Endothelial cell of umbilical vein (primary cell): ENCODE measurements around the gene PRKAR1B. TPM values are rescaled to one million over a fixed set of nuclear protein-coding genes. Genes with fewer than 3 reads are reported as not detected.

ENCODE experiments used
- BruUV-seq: library from RNA; stranded (reverse); fragments of 400-500 nt; replicated peaks from 2 replicates; lab custom pipeline; 2021; lab: Mats Ljungman, UMichigan
- CTCF ChIA-PET: fragments of 300-600, 350-600 bp; sonication (Branson Sonifier 250); formaldehyde crosslinking; loops from one replicate; lab custom pipeline; 2021; ENCODE audit warnings: antibody characterized with exemption, inconsistent platforms; lab: Charles Lee
- POLR2A ChIA-PET: fragments of 300-600, 350-600 bp; sonication (Branson Sonifier 250); formaldehyde crosslinking; loops from one replicate; lab custom pipeline; 2021; ENCODE audit warnings: antibody characterized with exemption, inconsistent platforms; lab: Charles Lee
- DNase-seq: peaks from one replicate; pipeline ENCODE4 v3.0.0-alpha.2; 2011; ENCODE audit warnings: low read depth, low spot score
- FAIRE-seq: peaks from 2 replicates; lab custom pipeline; 2011; peaks lifted over from hg19 to GRCh38; lab: Jason Lieb, UNC
- H2AFZ ChIP-seq: 2 replicates; pipeline ENCODE4 v1.6.0; 2012; ENCODE audit warnings: low read depth, low read length, control low read depth, inconsistent platforms
- H3K27ac ChIP-seq: 2 replicates; pipeline ENCODE4 v1.5.1; 2011; ENCODE audit warnings: low read depth, mild to moderate bottlenecking, control low read depth, low read length, moderate library complexity; ENCODE audit not compliant: insufficient read depth
- H3K27me3 ChIP-seq, 2 experiments: 2 replicates each; pipeline versions ENCODE4 v1.6.0 to v1.6.1; 2011; ENCODE audit warnings: low read length in 2 of 2, mixed read lengths in 1 of 2; ENCODE audit not compliant: control insufficient read depth in 2 of 2, insufficient read depth in 2 of 2
- H3K36me3 ChIP-seq, 2 experiments: 2 replicates in 1 of 2; 3 replicates in 1 of 2; pipeline ENCODE4 v1.5.1; 2011; ENCODE audit warnings: low read length in 2 of 2, mild to moderate bottlenecking in 1 of 2, moderate library complexity in 1 of 2; ENCODE audit not compliant: control insufficient read depth in 2 of 2, insufficient read depth in 2 of 2; ENCODE audit errors: extremely low read depth in 1 of 2
- H3K4me1 ChIP-seq: 3 replicates; pipeline ENCODE4 v1.5.1; 2011; ENCODE audit warnings: mild to moderate bottlenecking, low read length; ENCODE audit not compliant: control insufficient read depth, insufficient read depth; ENCODE audit errors: extremely low read depth
- H3K4me2 ChIP-seq: 2 replicates; pipeline ENCODE4 v1.6.1; 2011; ENCODE audit warnings: low read length, control low read depth, mixed read lengths; ENCODE audit not compliant: insufficient read depth
- H3K4me3 ChIP-seq, 3 experiments: fragments of 200-600 bp in 1 of 3; sonication (generic), shearing (Covaris generic) in 1 of 3; replicated peaks in 1 of 3; 2 replicates each; pipeline ENCODE4 v1.5.1; 2011 to 2016; ENCODE audit warnings: control low read depth in 3 of 3, low read length in 3 of 3, mild to moderate bottlenecking in 2 of 3, inconsistent platforms in 1 of 3, low read depth in 1 of 3, moderate library complexity in 1 of 3; ENCODE audit not compliant: insufficient read depth in 1 of 3
- H3K79me2 ChIP-seq: 2 replicates; pipeline ENCODE4 v1.6.0; 2012; ENCODE audit warnings: low read length, inconsistent platforms; ENCODE audit not compliant: control insufficient read depth, insufficient read depth
- H3K9ac ChIP-seq: replicated peaks from 2 replicates; pipeline ENCODE3; 2011; ENCODE audit warnings: low read length, control low read depth; ENCODE audit not compliant: insufficient read depth; ENCODE audit errors: extremely low read depth
- H3K9me1 ChIP-seq: replicated peaks from 3 replicates; pipeline ENCODE4 v1.6.0; 2011; ENCODE audit warnings: mild to moderate bottlenecking, low read length; ENCODE audit not compliant: control insufficient read depth, insufficient read depth; ENCODE audit errors: extremely low read depth
- H3K9me3 ChIP-seq: replicated peaks from 2 replicates; pipeline ENCODE4 v1.5.1; 2012; ENCODE audit warnings: low read length, inconsistent platforms; ENCODE audit not compliant: control insufficient read depth, insufficient read depth
- H4K20me1 ChIP-seq: replicated peaks from 2 replicates; pipeline ENCODE3; 2011; ENCODE audit warnings: mild to moderate bottlenecking, low read length; ENCODE audit not compliant: control insufficient read depth, insufficient read depth; ENCODE audit errors: extremely low read depth
- CTCF ChIP-seq, 2 donors: IDR thresholded peaks; 1 replicate in 1 of 2; 2 replicates in 1 of 2; pipeline ENCODE4 v1.5.1; 2011; ENCODE audit warnings: low read length in 2 of 2, mild to moderate bottlenecking in 2 of 2, moderate library complexity in 2 of 2, control low read depth in 1 of 2, inconsistent platforms in 1 of 2, low read depth in 1 of 2; ENCODE audit not compliant: insufficient read depth in 1 of 2; ENCODE audit errors: extremely low read depth in 1 of 2
- EZH2 ChIP-seq: IDR thresholded peaks from 2 replicates; pipeline ENCODE4 v1.6.1; 2012; ENCODE audit warnings: borderline replicate concordance, low read depth, mild to moderate bottlenecking, moderate library complexity, low read length, inconsistent platforms; ENCODE audit not compliant: severe bottlenecking
- FOS ChIP-seq: IDR thresholded peaks from 2 replicates; pipeline ENCODE4 v1.6.1; 2011; ENCODE audit warnings: mild to moderate bottlenecking, low read length, moderate library complexity, borderline replicate concordance; ENCODE audit not compliant: insufficient read depth
- GATA2 ChIP-seq: IDR thresholded peaks from 2 replicates; pipeline ENCODE4 v1.7.0; 2011; ENCODE audit warnings: low read depth, mild to moderate bottlenecking, moderate library complexity, mixed read lengths, low read length; ENCODE audit not compliant: insufficient read length, insufficient read depth
- JUN ChIP-seq: IDR thresholded peaks from 2 replicates; pipeline ENCODE4 v1.6.1; 2011; ENCODE audit warnings: borderline replicate concordance, low read depth; ENCODE audit not compliant: insufficient read length, insufficient read depth
- MAX ChIP-seq: IDR thresholded peaks from 2 replicates; pipeline ENCODE4 v1.6.1; 2011; ENCODE audit not compliant: insufficient read depth, insufficient read length
- MYC ChIP-seq: IDR thresholded peaks from one replicate; pipeline ENCODE4 v1.6.1; 2011; ENCODE audit warnings: mild to moderate bottlenecking, low read depth, low read length
- POLR2A ChIP-seq: IDR thresholded peaks from 2 replicates; pipeline ENCODE4 v1.6.1; 2012; ENCODE audit warnings: low read depth, mild to moderate bottlenecking, control low read depth, low read length
- POLR2AphosphoS5 ChIP-seq: IDR thresholded peaks from 2 replicates; pipeline ENCODE4 v1.6.1; 2012; ENCODE audit warnings: low read depth, mild to moderate bottlenecking, control low read depth, low read length, moderate library complexity; ENCODE audit not compliant: insufficient read depth
- dilution Hi-C: fragments of 300-500 bp; cut with MboI; formaldehyde crosslinking; loops from one replicate; pipeline ENCODE4 v1.15.0; 2019; ENCODE audit warnings: low sequenced_read_pairs; ENCODE audit not compliant: extremely low pct_ligation_motif_present
- intact Hi-C: fragments of 100-400 bp; cut with micrococcal nuclease; formaldehyde crosslinking; loops from one replicate; pipeline ENCODE4 v1.10.0; 2022
- polyA plus RNA-seq, 4 experiments: library from polyadenylated mRNA; depleted of rRNA in 3 of 4; stranded (reverse) in 3 of 4; unstranded in 1 of 4; fragments of >200 nt; gene quantifications; 2 replicates each; pipeline versions ENCODE4 v1.2.1 to v1.2.3, GENCODE V29; 2011 to 2012; ENCODE audit warnings: missing spikeins in 1 of 4
- total RNA-seq: library from RNA; stranded (reverse); gene quantifications from 2 replicates; pipeline ENCODE4 v1.2.3, GENCODE V29; 2021

Gene PRKAR1B
- total and polyA plus RNA-seq, 2 donors (not counting 3 experiments of a cell fraction or from before 2014, with no cell fraction given) = 15.4 to 29.2 TPM

DNA sequence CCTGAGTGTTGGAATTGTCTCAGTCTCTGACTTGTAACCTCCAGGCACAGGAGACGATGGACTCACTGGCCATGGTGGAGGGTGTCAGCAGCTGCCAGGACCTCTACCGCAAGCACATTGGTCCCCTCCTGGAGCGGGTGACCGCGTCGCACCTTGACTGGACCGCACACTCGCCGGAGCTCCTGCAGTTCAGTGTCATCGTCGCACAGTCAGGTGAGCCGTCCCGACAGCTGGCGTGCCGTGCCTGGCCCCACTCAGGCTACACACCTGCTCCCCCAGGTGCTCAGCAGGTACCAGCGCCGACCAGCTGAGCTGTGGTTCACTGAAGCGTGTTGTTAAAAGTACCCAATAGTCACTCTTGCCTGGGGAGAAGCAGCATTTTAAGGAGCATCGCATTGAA, 36.7 kb upstream of the PRKAR1B start:
- no peaks in the 10 kb centered on the region for H3K9me1 ChIP-seq
- DNase-seq (no peak), FAIRE-seq (no peak)
- no peak overlapping the region for H3K9ac ChIP-seq
- CTCF ChIA-PET = no interaction called here
- BruUV-seq = no TSS peak
- POLR2A ChIA-PET = no interaction called here
- H3K4me3 ChIP-seq = no peak overlapping the region
- H3K36me3 ChIP-seq = peaks cover 4 to 23% of the 10 kb centered on the region in 2 experiments
- intact Hi-C loops = no loop called here
- no peaks in the 10 kb centered on the region for H3K4me1 ChIP-seq
- TF ChIP-seq POLR2AphosphoS5 (no peak), MYC (no peak), CTCF (IDR thresholded peaks at IDR 0.05; ENCODE audit: extremely low read depth in 1 of 2, insufficient read depth in 1 of 2, low read depth in 1 of 2, low read length in 2 of 2) (no peak), JUN (no peak), GATA2 (no peak), POLR2A (no peak), FOS (no peak), EZH2 (no peak), MAX (no peak)
- dilution Hi-C loops = no loop called here
- no peak overlapping the region for H2AFZ ChIP-seq
- no peaks in the 10 kb centered on the region for H3K79me2 ChIP-seq
- no peaks in the 10 kb centered on the region for H3K27me3 ChIP-seq
- no peak overlapping the region for H3K27ac ChIP-seq
- no peak overlapping the region for H3K4me2 ChIP-seq
- no peaks in the 10 kb centered on the region for H4K20me1 ChIP-seq
- no peaks in the 10 kb centered on the region for H3K9me3 ChIP-seq
